ENCODE measurements around the gene CFAP74. TPM values are rescaled to one million over a fixed set of nuclear protein-coding genes. Genes with fewer than 3 reads are reported as not detected.

CFAP74 gene
- total RNA-seq, 4 donors from 2014 or later: not detected

DNA sequence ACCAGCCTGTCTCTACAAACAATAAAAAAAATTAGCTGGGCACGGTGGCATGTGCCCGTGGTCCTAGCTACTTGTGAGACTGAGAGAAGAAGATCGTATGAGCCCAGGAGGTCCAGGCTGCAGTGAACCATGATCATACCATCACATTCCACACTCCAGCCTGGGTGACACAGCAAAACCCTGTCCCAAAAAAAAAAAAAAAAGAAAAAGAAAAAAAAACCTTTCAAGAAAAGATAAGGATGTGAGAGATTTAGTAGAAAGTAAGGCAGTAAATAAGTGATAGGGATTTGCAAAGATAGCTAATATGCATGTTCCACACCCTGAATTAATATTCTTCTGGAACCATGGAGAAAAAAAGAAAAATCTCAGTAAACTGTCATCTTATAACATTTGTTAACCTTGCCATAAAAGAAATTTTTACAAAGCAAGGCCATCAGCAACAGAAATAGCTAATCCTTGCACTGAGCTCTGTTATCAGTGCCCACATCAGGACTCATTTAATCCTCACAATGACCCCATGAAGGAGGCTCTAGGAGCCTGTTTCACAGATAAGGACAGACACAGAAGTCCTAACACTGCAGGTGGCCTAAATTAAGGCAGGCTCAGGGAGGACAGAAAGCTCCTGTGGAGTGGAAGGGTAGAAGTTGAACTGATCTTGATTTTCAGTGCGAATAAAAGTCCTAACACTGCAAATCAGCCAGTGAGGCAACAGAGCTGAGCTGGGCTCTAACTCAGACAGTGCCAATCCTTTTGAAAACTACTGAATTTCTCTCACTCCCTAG lies 120.3 kb downstream of the CFAP74 start:
- intact Hi-C loops (cut with DNase I; ENCODE audit: low total_unique reads): no loop called here
- Histone ChIP-seq H3K4me1 (peaks cover 28 to 78% (median 66%) of the 10 kb centered on the region in 4 donors), H3K27ac (peak overlapping the region; percentile 69 to 83 (median 76)), H3K36me3 (no peaks in the 10 kb centered on the region), H3K27me3 (no peaks in the 10 kb centered on the region), H3K9me3 (no peaks in the 10 kb centered on the region), H3K4me3 (no peak overlapping the region)
- no peak for DNase-seq
- 49 to 60% methylated on average over 4 of the region's 4 CpGs for WGBS, 2 donors (ENCODE audit: low coverage in 1 of 2)
- TF ChIP-seq EP300 (IDR thresholded peaks at IDR 0.05; ENCODE audit: low read depth): no peak
- no peak for TF ChIP-seq POLR2A (IDR thresholded peaks at IDR 0.05)
- TF ChIP-seq, protein P1, sequence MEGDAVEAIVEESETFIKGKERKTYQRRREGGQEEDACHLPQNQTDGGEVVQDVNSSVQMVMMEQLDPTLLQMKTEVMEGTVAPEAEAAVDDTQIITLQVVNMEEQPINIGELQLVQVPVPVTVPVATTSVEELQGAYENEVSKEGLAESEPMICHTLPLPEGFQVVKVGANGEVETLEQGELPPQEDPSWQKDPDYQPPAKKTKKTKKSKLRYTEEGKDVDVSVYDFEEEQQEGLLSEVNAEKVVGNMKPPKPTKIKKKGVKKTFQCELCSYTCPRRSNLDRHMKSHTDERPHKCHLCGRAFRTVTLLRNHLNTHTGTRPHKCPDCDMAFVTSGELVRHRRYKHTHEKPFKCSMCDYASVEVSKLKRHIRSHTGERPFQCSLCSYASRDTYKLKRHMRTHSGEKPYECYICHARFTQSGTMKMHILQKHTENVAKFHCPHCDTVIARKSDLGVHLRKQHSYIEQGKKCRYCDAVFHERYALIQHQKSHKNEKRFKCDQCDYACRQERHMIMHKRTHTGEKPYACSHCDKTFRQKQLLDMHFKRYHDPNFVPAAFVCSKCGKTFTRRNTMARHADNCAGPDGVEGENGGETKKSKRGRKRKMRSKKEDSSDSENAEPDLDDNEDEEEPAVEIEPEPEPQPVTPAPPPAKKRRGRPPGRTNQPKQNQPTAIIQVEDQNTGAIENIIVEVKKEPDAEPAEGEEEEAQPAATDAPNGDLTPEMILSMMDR (IDR thresholded peaks at IDR 0.05): no peak
- no peak for TF ChIP-seq POLR2AphosphoS5 (IDR thresholded peaks at IDR 0.05)
- in situ Hi-C loops (cut with MboI; ENCODE audit: low pct_ligation_motif_present in 1 of 4, low pct_unique_long_range_greater_than_20kb in 1 of 4, low sequenced_read_pairs in 3 of 4): loop anchor here in 1 of 4 donors (25.0 kb wide), 1 partner anchor 121 kb away; no protein-coding TSS in a partner anchor

DNA sequence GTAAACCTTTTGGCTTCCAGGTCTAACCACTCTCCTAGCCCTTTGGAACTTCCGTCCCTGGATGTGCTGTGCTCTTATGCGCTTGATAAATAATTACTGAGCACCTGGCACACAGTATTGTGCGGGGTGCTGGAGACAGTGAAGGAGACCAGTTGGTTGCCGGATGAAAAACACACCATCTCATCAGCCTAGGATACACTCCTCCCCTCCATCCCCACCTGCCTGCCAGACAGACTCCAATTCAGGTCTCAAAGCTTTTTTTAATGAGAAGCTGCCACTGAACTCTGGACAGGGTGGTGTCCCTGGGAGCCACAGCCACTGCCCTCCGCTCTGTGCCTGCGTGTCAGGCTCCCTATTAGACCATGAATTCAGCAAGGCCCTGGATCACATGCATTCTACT lies 121.9 kb downstream of the CFAP74 start:
- Histone ChIP-seq H3K4me1 (peaks cover 26 to 66% (median 53%) of the 10 kb centered on the region in 4 donors), H3K9me3 (no peaks in the 10 kb centered on the region), H3K27me3 (no peaks in the 10 kb centered on the region), H3K4me3 (no peak overlapping the region), H3K27ac (peak overlapping the region; percentile 69 to 83 (median 76)), H3K36me3 (no peaks in the 10 kb centered on the region)
- TF ChIP-seq, protein P1 (IDR thresholded peaks at IDR 0.05): no peak
- no peak for TF ChIP-seq POLR2A (IDR thresholded peaks at IDR 0.05)
- TF ChIP-seq POLR2AphosphoS5 (IDR thresholded peaks at IDR 0.05): peak in 1 of 3 donors; percentile 3
- intact Hi-C loops (cut with DNase I; ENCODE audit: low total_unique reads): no loop called here
- in situ Hi-C loops (cut with MboI; ENCODE audit: low pct_ligation_motif_present in 1 of 4, low pct_unique_long_range_greater_than_20kb in 1 of 4, low sequenced_read_pairs in 3 of 4): loop anchor here in 1 of 4 donors (25.0 kb wide), 1 partner anchor 119 kb away; no protein-coding TSS in a partner anchor
- DNase-seq: peak; percentile 66
- 42% methylated on average over 6 of the region's 6 CpGs; no CpG with 5 or more reads in 1 of the 2 donors for WGBS, 2 donors (ENCODE audit: low coverage in 1 of 2)

DNA sequence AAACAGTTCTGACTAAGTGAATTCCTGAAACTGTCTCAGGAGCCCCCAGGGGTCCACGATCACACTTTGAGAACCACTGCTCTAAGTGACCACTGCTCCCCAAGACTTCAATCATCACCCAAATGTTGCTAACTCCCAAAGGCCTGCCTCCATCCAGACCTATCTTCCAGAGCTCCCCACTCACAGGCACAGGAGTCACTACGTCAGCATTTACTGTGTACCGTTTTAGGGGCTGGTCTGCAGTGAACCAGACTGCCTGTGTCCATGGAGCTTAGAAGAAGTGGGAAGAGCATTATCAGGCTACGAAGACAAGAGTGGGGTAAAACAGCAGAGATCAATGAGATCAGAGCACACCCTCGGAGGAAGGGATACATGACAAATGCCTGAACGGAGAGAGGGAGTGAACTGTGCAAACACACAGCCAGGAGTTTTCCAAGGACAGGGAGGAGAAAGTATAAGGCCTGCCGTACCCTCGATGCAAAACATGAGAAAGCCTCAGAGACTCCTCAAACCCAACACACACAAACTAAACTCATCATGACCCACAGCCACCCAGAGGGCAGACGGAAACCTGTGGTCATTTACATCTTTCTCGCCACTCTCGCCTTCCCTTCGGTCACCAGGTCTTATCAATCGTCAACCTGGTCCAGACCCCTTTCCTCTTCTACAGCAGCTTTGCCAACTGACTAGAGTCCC lies 122.8 kb downstream of the CFAP74 start:
- Histone ChIP-seq H3K27me3 (no peaks in the 10 kb centered on the region), H3K4me3 (no peak overlapping the region), H3K4me1 (peaks cover 26 to 68% (median 47%) of the 10 kb centered on the region in 4 donors), H3K9me3 (no peaks in the 10 kb centered on the region), H3K27ac (peak overlapping the region; percentile 69 to 83 (median 76)), H3K36me3 (peaks cover 0 to 2% (median 0%) of the 10 kb centered on the region in 4 donors)
- in situ Hi-C loops (cut with MboI; ENCODE audit: low pct_ligation_motif_present in 1 of 4, low pct_unique_long_range_greater_than_20kb in 1 of 4, low sequenced_read_pairs in 3 of 4): loop anchor here in 1 of 4 donors (25.0 kb wide), 1 partner anchor 118 kb away; no protein-coding TSS in a partner anchor
- no peak for DNase-seq
- WGBS, 2 donors (ENCODE audit: low coverage in 1 of 2): 50 to 72% methylated on average over 5 to 13 of the region's 13 CpGs
- intact Hi-C loops (cut with DNase I; ENCODE audit: low total_unique reads): no loop called here
- TF ChIP-seq, protein P1 (IDR thresholded peaks at IDR 0.05): no peak
- TF ChIP-seq EP300 (IDR thresholded peaks at IDR 0.05; ENCODE audit: low read depth): no peak
- TF ChIP-seq POLR2AphosphoS5 (IDR thresholded peaks at IDR 0.05): no peak
- TF ChIP-seq POLR2A (IDR thresholded peaks at IDR 0.05): no peak

DNA sequence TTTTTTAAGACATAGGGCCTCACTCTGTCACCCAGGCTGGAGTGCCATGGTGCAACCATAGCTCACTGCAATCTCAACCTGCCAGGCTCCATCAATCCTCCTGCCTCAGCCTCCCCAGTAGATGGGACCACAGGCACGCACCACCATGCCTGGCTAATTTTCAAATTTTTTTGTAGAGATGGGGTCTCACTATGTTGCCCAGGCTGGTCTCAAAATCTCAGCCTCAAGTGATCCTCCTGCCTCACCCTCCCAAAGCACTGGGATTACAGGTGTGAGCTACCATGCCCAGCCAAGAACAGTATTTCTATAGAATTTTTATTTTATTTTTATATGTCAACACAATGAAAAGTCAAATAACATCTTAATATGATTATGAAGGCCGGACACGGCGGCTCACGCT lies 123.6 kb downstream of the CFAP74 start:
- TF ChIP-seq, protein P1 (IDR thresholded peaks at IDR 0.05): no peak
- TF ChIP-seq EP300 (IDR thresholded peaks at IDR 0.05; ENCODE audit: low read depth) (no peak), POLR2AphosphoS5 (IDR thresholded peaks at IDR 0.05) (no peak), POLR2A (IDR thresholded peaks at IDR 0.05) (no peak)
- no peak overlapping the region for H3K27ac ChIP-seq
- no peaks in the 10 kb centered on the region for H3K27me3 ChIP-seq
- no peaks in the 10 kb centered on the region for H3K9me3 ChIP-seq
- H3K4me1 ChIP-seq: peaks cover 26 to 75% (median 45%) of the 10 kb centered on the region in 4 donors
- intact Hi-C loops (cut with DNase I; ENCODE audit: low total_unique reads) (no loop called here), in situ Hi-C loops (cut with MboI; ENCODE audit: low pct_ligation_motif_present in 1 of 4, low pct_unique_long_range_greater_than_20kb in 1 of 4, low sequenced_read_pairs in 3 of 4) (loop anchor here in 1 of 4 donors (25.0 kb wide), 1 partner anchor 118 kb away; no protein-coding TSS in a partner anchor)
- WGBS, 2 donors (ENCODE audit: low coverage in 1 of 2): 95 to 98% methylated on average over 4 to 5 of the region's 5 CpGs
- DNase-seq: no peak
- peaks cover 0 to 10% (median 0%) of the 10 kb centered on the region in 4 donors for H3K36me3 ChIP-seq
- H3K4me3 ChIP-seq: no peak overlapping the region

Data from transverse colon (tissue), 4 donors.